ENCODE results near the gene FIG4. TPM values are rescaled to one million over a fixed set of nuclear protein-coding genes. Genes with fewer than 3 reads are reported as not detected.
A peak's percentile ranks its signal among the peaks of the same experiment; 100 is the strongest.
"Not testable (repeated sequence)": the region's sequence is repeated elsewhere in the genome, so short reads cannot be mapped to it uniquely, and the experiment has no call there.

Gene FIG4
- total and polyA plus RNA-seq, 2 donors (not counting 1 experiment from before 2014, with no cell fraction given) = 21.1 to 38.3 TPM

- Histone ChIP-seq H3K9ac (ENCODE audit: insufficient read depth, low read length) (no peak overlapping the region), H3K4me3 (replicated peaks in 1 of 4; ENCODE audit: control extremely low read depth in 1 of 4, insufficient read depth in 1 of 4, low read depth in 3 of 4, low read length in 4 of 4) (no peak overlapping the region), H3K4me1 (ENCODE audit: control insufficient read depth, extremely low read depth, insufficient read depth, low read length) (peaks cover 7% of the 10 kb centered on the region), H3K79me2 (ENCODE audit: control insufficient read depth, insufficient read depth, low read length) (no peaks in the 10 kb centered on the region), H2AFZ (ENCODE audit: low read length) (no peak overlapping the region), H3K36me3 (ENCODE audit: control insufficient read depth, insufficient read depth, low read length) (no peaks in the 10 kb centered on the region), H4K20me1 (ENCODE audit: control insufficient read depth, extremely low read depth, insufficient read depth, low read length) (no peaks in the 10 kb centered on the region), H3K27ac (ENCODE audit: insufficient read depth, low read length) (no peak overlapping the region), H3K4me2 (ENCODE audit: extremely low read depth, insufficient read depth, low read length) (no peak overlapping the region), H3K9me3 (ENCODE audit: control insufficient read depth, insufficient read depth, low read depth, low read length) (no peaks in the 10 kb centered on the region), H3K27me3 (ENCODE audit: control insufficient read depth, insufficient read depth, low read length) (no peaks in the 10 kb centered on the region)
- no peak for DNase-seq (ENCODE audit: low read depth in 2 of 2)
- no peak for TF ChIP-seq EZH2 (IDR thresholded peaks at IDR 0.05; ENCODE audit: low read length, missing control alignments)
- no peak for TF ChIP-seq CTCF (conservative IDR thresholded peaks at IDR 0.05 in 1 of 2, IDR thresholded peaks at IDR 0.05 in 1 of 2; ENCODE audit: low read depth in 1 of 2, low read length in 2 of 2)
These were observed 48.6 kb downstream of the FIG4 start for GRCh38 chr6:109739686-109740085.

- Histone ChIP-seq H3K4me3 (replicated peaks in 1 of 4; ENCODE audit: control extremely low read depth in 1 of 4, insufficient read depth in 1 of 4, low read depth in 3 of 4, low read length in 4 of 4) (no peak overlapping the region), H4K20me1 (ENCODE audit: control insufficient read depth, extremely low read depth, insufficient read depth, low read length) (no peaks in the 10 kb centered on the region), H3K9ac (ENCODE audit: insufficient read depth, low read length) (no peak overlapping the region), H3K79me2 (ENCODE audit: control insufficient read depth, insufficient read depth, low read length) (no peaks in the 10 kb centered on the region), H2AFZ (ENCODE audit: low read length) (no peak overlapping the region), H3K9me3 (ENCODE audit: control insufficient read depth, insufficient read depth, low read depth, low read length) (no peaks in the 10 kb centered on the region), H3K4me1 (ENCODE audit: control insufficient read depth, extremely low read depth, insufficient read depth, low read length) (peaks cover 7% of the 10 kb centered on the region), H3K27me3 (ENCODE audit: control insufficient read depth, insufficient read depth, low read length) (no peaks in the 10 kb centered on the region), H3K27ac (ENCODE audit: insufficient read depth, low read length) (no peak overlapping the region), H3K36me3 (ENCODE audit: control insufficient read depth, insufficient read depth, low read length) (no peaks in the 10 kb centered on the region), H3K4me2 (ENCODE audit: extremely low read depth, insufficient read depth, low read length) (no peak overlapping the region)
- TF ChIP-seq CTCF (conservative IDR thresholded peaks at IDR 0.05 in 1 of 2, IDR thresholded peaks at IDR 0.05 in 1 of 2; ENCODE audit: low read depth in 1 of 2, low read length in 2 of 2) (no peak), EZH2 (IDR thresholded peaks at IDR 0.05; ENCODE audit: low read length, missing control alignments) (no peak)
- no peak for DNase-seq (ENCODE audit: low read depth in 2 of 2)
These were observed 49.7 kb downstream of the FIG4 start for GRCh38 chr6:109740787-109741186.

GRCh38 chr6:109743739-109744138 lies 52.6 kb downstream of the FIG4 start:
- Histone ChIP-seq H3K27me3 (ENCODE audit: control insufficient read depth, insufficient read depth, low read length) (no peaks in the 10 kb centered on the region), H3K9me3 (ENCODE audit: control insufficient read depth, insufficient read depth, low read depth, low read length) (no peaks in the 10 kb centered on the region), H3K4me2 (ENCODE audit: extremely low read depth, insufficient read depth, low read length) (peak overlapping the region; percentile 19), H3K79me2 (ENCODE audit: control insufficient read depth, insufficient read depth, low read length) (no peaks in the 10 kb centered on the region), H3K36me3 (ENCODE audit: control insufficient read depth, insufficient read depth, low read length) (no peaks in the 10 kb centered on the region), H3K4me1 (ENCODE audit: control insufficient read depth, extremely low read depth, insufficient read depth, low read length) (peaks cover 5% of the 10 kb centered on the region), H4K20me1 (ENCODE audit: control insufficient read depth, extremely low read depth, insufficient read depth, low read length) (no peaks in the 10 kb centered on the region), H2AFZ (ENCODE audit: low read length) (no peak overlapping the region), H3K9ac (ENCODE audit: insufficient read depth, low read length) (no peak overlapping the region), H3K4me3 (replicated peaks in 1 of 4; ENCODE audit: control extremely low read depth in 1 of 4, insufficient read depth in 1 of 4, low read depth in 3 of 4, low read length in 4 of 4) (no peak overlapping the region), H3K27ac (ENCODE audit: insufficient read depth, low read length) (no peak overlapping the region)
- TF ChIP-seq CTCF (conservative IDR thresholded peaks at IDR 0.05 in 1 of 2, IDR thresholded peaks at IDR 0.05 in 1 of 2; ENCODE audit: low read depth in 1 of 2, low read length in 2 of 2) = no peak
- TF ChIP-seq EZH2 (IDR thresholded peaks at IDR 0.05; ENCODE audit: low read length, missing control alignments) = no peak
- DNase-seq (ENCODE audit: low read depth in 2 of 2) = peak; percentile 57 to 76

GRCh38 chr6:109744779-109745178 lies 53.7 kb downstream of the FIG4 start:
- H3K4me2 ChIP-seq (ENCODE audit: extremely low read depth, insufficient read depth, low read length); H3K36me3 ChIP-seq (ENCODE audit: control insufficient read depth, insufficient read depth, low read length); H3K79me2 ChIP-seq (ENCODE audit: control insufficient read depth, insufficient read depth, low read length); H3K4me3 ChIP-seq (replicated peaks in 1 of 4; ENCODE audit: control extremely low read depth in 1 of 4, insufficient read depth in 1 of 4, low read depth in 3 of 4, low read length in 4 of 4); H3K9ac ChIP-seq (ENCODE audit: insufficient read depth, low read length); H3K27ac ChIP-seq (ENCODE audit: insufficient read depth, low read length); DNase-seq (ENCODE audit: low read depth in 2 of 2); H3K4me1 ChIP-seq (ENCODE audit: control insufficient read depth, extremely low read depth, insufficient read depth, low read length); H3K9me3 ChIP-seq (ENCODE audit: control insufficient read depth, insufficient read depth, low read depth, low read length); H4K20me1 ChIP-seq (ENCODE audit: control insufficient read depth, extremely low read depth, insufficient read depth, low read length); H3K27me3 ChIP-seq (ENCODE audit: control insufficient read depth, insufficient read depth, low read length); H2AFZ ChIP-seq (ENCODE audit: low read length): not testable (repeated sequence)
